Measurements from ENCODE around the gene RND1.

The RND1 gene

GRCh38 chr12:48823281-48823680 lies 42.4 kb downstream of the RND1 start:
- H3K27ac ChIP-seq (ENCODE audit: poor library complexity, severe bottlenecking) = no peak overlapping the region
- peaks cover 12% of the 10 kb centered on the region for H3K36me3 ChIP-seq (ENCODE audit: low read depth)
- TF ChIP-seq, protein P1, sequence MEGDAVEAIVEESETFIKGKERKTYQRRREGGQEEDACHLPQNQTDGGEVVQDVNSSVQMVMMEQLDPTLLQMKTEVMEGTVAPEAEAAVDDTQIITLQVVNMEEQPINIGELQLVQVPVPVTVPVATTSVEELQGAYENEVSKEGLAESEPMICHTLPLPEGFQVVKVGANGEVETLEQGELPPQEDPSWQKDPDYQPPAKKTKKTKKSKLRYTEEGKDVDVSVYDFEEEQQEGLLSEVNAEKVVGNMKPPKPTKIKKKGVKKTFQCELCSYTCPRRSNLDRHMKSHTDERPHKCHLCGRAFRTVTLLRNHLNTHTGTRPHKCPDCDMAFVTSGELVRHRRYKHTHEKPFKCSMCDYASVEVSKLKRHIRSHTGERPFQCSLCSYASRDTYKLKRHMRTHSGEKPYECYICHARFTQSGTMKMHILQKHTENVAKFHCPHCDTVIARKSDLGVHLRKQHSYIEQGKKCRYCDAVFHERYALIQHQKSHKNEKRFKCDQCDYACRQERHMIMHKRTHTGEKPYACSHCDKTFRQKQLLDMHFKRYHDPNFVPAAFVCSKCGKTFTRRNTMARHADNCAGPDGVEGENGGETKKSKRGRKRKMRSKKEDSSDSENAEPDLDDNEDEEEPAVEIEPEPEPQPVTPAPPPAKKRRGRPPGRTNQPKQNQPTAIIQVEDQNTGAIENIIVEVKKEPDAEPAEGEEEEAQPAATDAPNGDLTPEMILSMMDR (IDR thresholded peaks at IDR 0.05; ENCODE audit: poor library complexity, severe bottlenecking) = no peak
- no peaks in the 10 kb centered on the region for H3K4me1 ChIP-seq (ENCODE audit: insufficient read depth, poor library complexity, severe bottlenecking)
- DNase-seq (ENCODE audit: low spot score) (no peak), ATAC-seq (ENCODE audit: low read depth) (no peak)
- H3K27me3 ChIP-seq (ENCODE audit: insufficient read depth, poor library complexity, severe bottlenecking) = no peaks in the 10 kb centered on the region
- no peak overlapping the region for H3K4me3 ChIP-seq (ENCODE audit: severe bottlenecking)
- H3K9me3 ChIP-seq (ENCODE audit: severe bottlenecking) = no peaks in the 10 kb centered on the region

GRCh38 chr12:48822711-48823110 lies 43.0 kb downstream of the RND1 start:
- H3K27ac ChIP-seq (ENCODE audit: poor library complexity, severe bottlenecking) = no peak overlapping the region
- DNase-seq (ENCODE audit: low spot score) = no peak
- H3K36me3 ChIP-seq (ENCODE audit: low read depth) = peaks cover 12% of the 10 kb centered on the region

DNA sequence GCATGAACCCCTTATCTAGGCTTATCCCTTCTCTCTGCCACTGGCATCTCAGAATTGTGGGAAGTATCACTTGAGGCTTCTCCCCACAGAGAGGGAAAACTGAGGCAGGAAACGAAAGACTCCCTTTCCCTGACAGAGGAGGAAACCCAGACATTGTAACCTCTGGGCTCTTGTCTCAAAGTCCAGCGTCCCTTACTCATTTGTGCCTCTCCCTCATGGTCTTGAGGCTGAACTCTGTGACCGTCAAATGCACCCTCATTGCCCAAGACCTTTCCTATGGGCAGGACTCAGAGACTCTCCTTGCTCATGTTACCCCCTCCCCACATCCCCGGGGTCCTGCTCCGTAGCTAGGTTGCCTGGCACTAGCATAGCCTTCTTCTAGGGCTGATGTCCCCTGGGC lies 43.5 kb downstream of the RND1 start:
- H3K4me3 ChIP-seq (ENCODE audit: severe bottlenecking) = no peak overlapping the region
- H3K27me3 ChIP-seq (ENCODE audit: insufficient read depth, poor library complexity, severe bottlenecking) = no peaks in the 10 kb centered on the region
- H3K9me3 ChIP-seq (ENCODE audit: severe bottlenecking) = no peaks in the 10 kb centered on the region
- no peak for DNase-seq (ENCODE audit: low spot score)
- H3K27ac ChIP-seq (ENCODE audit: poor library complexity, severe bottlenecking) = no peak overlapping the region
- TF ChIP-seq, protein P1 (IDR thresholded peaks at IDR 0.05; ENCODE audit: poor library complexity, severe bottlenecking) = no peak
- no peak for ATAC-seq (ENCODE audit: low read depth)
- peaks cover 8% of the 10 kb centered on the region for H3K36me3 ChIP-seq (ENCODE audit: low read depth)
- no peaks in the 10 kb centered on the region for H3K4me1 ChIP-seq (ENCODE audit: insufficient read depth, poor library complexity, severe bottlenecking)

More at GRCh38 chr12:48822711-48823110, 43.0 kb downstream of the RND1 start:
- no peaks in the 10 kb centered on the region for H3K27me3 ChIP-seq (ENCODE audit: insufficient read depth, poor library complexity, severe bottlenecking)
- H3K9me3 ChIP-seq (ENCODE audit: severe bottlenecking) = no peaks in the 10 kb centered on the region
- H3K4me1 ChIP-seq (ENCODE audit: insufficient read depth, poor library complexity, severe bottlenecking) = no peaks in the 10 kb centered on the region
- no peak overlapping the region for H3K4me3 ChIP-seq (ENCODE audit: severe bottlenecking)
- ATAC-seq (ENCODE audit: low read depth) = no peak
- TF ChIP-seq, protein P1 (IDR thresholded peaks at IDR 0.05; ENCODE audit: poor library complexity, severe bottlenecking) = no peak

- TF ChIP-seq, protein P1 (IDR thresholded peaks at IDR 0.05; ENCODE audit: poor library complexity, severe bottlenecking) = no peak
- H3K9me3 ChIP-seq (ENCODE audit: severe bottlenecking) = no peaks in the 10 kb centered on the region
- no peaks in the 10 kb centered on the region for H3K27me3 ChIP-seq (ENCODE audit: insufficient read depth, poor library complexity, severe bottlenecking)
- DNase-seq (ENCODE audit: low spot score) (no peak), ATAC-seq (ENCODE audit: low read depth) (no peak)
- no peak overlapping the region for H3K4me3 ChIP-seq (ENCODE audit: severe bottlenecking)
- no peaks in the 10 kb centered on the region for H3K4me1 ChIP-seq (ENCODE audit: insufficient read depth, poor library complexity, severe bottlenecking)
- no peak overlapping the region for H3K27ac ChIP-seq (ENCODE audit: poor library complexity, severe bottlenecking)
- 0 out of 2 replicates have a peak, but pooled peaks cover 4% of the 10 kb centered on the region for H3K36me3 ChIP-seq (ENCODE audit: low read depth)
Measured at GRCh38 chr12:48819986-48820725, 45.5 kb downstream of the RND1 start.

Data from RWPE2 (cell line).